Islet precursor cell (in vitro differentiated cells): ENCODE data around the gene MYBBP1A.

Source experiments
- DNase-seq: peaks from one replicate; pipeline ENCODE4 v3.0.0-alpha.2; 2018

Gene MYBBP1A

GRCh38 chr17:4499431-4500190 lies 55.6 kb downstream of the MYBBP1A start:
- no peak for DNase-seq

GRCh38 chr17:4498461-4499397 lies 56.5 kb downstream of the MYBBP1A start, which contains the start of gene SPNS2:
Gene SPNS2, plus strand, starts transcription at chr17:4498881. Its CDS starts 167 bp downstream, at chr17:4499048.
- DNase-seq, result peak; percentile 87

- peak; percentile 91 for DNase-seq
Observed at GRCh38 chr17:4497101-4497824, 57.9 kb downstream of the MYBBP1A start.

- peak; percentile 99 for DNase-seq
Observed at GRCh38 chr17:4492721-4493561, 62.2 kb downstream of the MYBBP1A start.

GRCh38 chr17:4490637-4491061 lies 64.5 kb downstream of the MYBBP1A start:
- peak; percentile 99 for DNase-seq

GRCh38 chr17:4490109-4490591 lies 65.0 kb downstream of the MYBBP1A start:
- DNase-seq, result no peak

- DNase-seq, result no peak
Observed at GRCh38 chr17:4488989-4489595, 66.1 kb downstream of the MYBBP1A start.
